Measurements from ENCODE around the gene FREM3. TPM values are rescaled to one million over a fixed set of nuclear protein-coding genes. Genes with fewer than 3 reads are reported as not detected.
"Not testable (repeated sequence)": the region's sequence is repeated elsewhere in the genome, so short reads cannot be mapped to it uniquely, and the experiment has no call there.

Gene FREM3
- total RNA-seq, 2 experiments from 2014 or later: not detected

GRCh38 chr4:143538979-143539669, 161.4 kb downstream of the FREM3 start:
- peaks cover 71% of the 10 kb centered on the region for H3K36me3 Mint-ChIP-seq
- H3K27me3 Mint-ChIP-seq: no peaks in the 10 kb centered on the region
- no peak overlapping the region for H3K27ac Mint-ChIP-seq
- CTCF ChIA-PET: no interaction called here
- no peaks in the 10 kb centered on the region for H3K9me3 Mint-ChIP-seq (ENCODE audit: low read depth)
- peaks cover 12% of the 10 kb centered on the region for H3K4me1 Mint-ChIP-seq
- DNase-seq (no peak), ATAC-seq (no peak)
- no peak overlapping the region for H3K4me3 Mint-ChIP-seq

- DNase-seq (no peak), ATAC-seq (no peak)
- Mint-ChIP-seq H3K27me3 (no peaks in the 10 kb centered on the region), H3K9me3 (ENCODE audit: low read depth) (no peaks in the 10 kb centered on the region), H3K36me3 (peaks cover 65% of the 10 kb centered on the region), H3K4me1 (no peaks in the 10 kb centered on the region), H3K4me3 (no peak overlapping the region), H3K27ac (no peak overlapping the region)
- CTCF ChIA-PET: interaction anchor here (0.7 to 2.3 kb wide), 5 partner anchors 12 to 27 kb away, joined by 3 to 11 read pairs (median 4); no protein-coding TSS in a partner anchor
Observed at GRCh38 chr4:143531788-143532491, 168.5 kb downstream of the FREM3 start.

- no peak overlapping the region for H3K27ac Mint-ChIP-seq
- CTCF ChIA-PET: interaction anchor here (0.8 to 2.3 kb wide), 3 partner anchors 12 to 28 kb away, joined by 4 to 11 read pairs (median 6); no protein-coding TSS in a partner anchor
- no peak overlapping the region for H3K4me3 Mint-ChIP-seq
- ATAC-seq (no peak), DNase-seq (no peak)
- H3K9me3 Mint-ChIP-seq (ENCODE audit: low read depth): no peaks in the 10 kb centered on the region
- H3K4me1 Mint-ChIP-seq: no peaks in the 10 kb centered on the region
- H3K36me3 Mint-ChIP-seq: peaks cover 65% of the 10 kb centered on the region
- no peaks in the 10 kb centered on the region for H3K27me3 Mint-ChIP-seq
Observed at GRCh38 chr4:143531380-143531779, 169.1 kb downstream of the FREM3 start.

DNA sequence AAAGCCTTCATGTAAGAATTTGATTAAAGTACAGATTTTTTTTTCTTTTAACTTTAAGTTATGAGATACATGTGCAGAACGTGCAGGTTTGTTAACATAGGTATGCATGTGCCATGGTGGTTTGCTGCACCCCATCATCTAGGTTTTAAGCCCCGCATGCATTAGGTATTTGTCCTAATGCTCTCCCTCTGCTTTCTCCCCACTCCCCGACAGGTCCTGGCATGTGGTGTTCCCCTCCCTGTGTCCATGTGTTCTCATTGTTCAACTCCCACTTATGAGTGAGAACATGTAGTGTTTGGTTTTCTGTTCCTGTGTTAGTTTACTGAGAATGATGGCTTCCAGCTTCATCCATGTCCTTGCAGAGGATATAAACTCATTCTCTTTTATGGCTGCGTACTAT, 172.4 kb downstream of the FREM3 start:
- DNase-seq; H3K27ac Mint-ChIP-seq; H3K27me3 Mint-ChIP-seq; H3K4me3 Mint-ChIP-seq; CTCF ChIA-PET; ATAC-seq; H3K9me3 Mint-ChIP-seq (ENCODE audit: low read depth): not testable (repeated sequence)
- H3K36me3 Mint-ChIP-seq: peaks cover 60% of the 10 kb centered on the region
- peaks cover 11% of the 10 kb centered on the region for H3K4me1 Mint-ChIP-seq

Other genes with a start within 250 kb of the FREM3 start
- gene SMARCA5, start 187.0 kb downstream of the FREM3 start, total RNA-seq: 10 to 100 TPM; 51.8 to 59.5 TPM
- 1 to 10 TPM; 1.8 to 4.0 TPM for gene GYPE, start 204.9 kb upstream of the FREM3 start, total RNA-seq

Measured in activated CD8-positive, alpha-beta memory T cell treated with anti-CD3 and anti-CD28 coated beads, Interleukin-2, amount 10 ng/mL, durations not matched to agents 7 days and 5 days (primary cell).